ENCODE data around the gene BAZ1A. TPM values are rescaled to one million over a fixed set of nuclear protein-coding genes. Genes with fewer than 3 reads are reported as not detected.

BAZ1A gene
- total RNA-seq, 1 experiment from 2014 or later, result 17.8 TPM

- no CpG with 5 or more reads among the region's 3 CpGs for WGBS (ENCODE audit: extremely low coverage, insufficient read length, low lambda C conversion rate)
- H3K79me2 ChIP-seq (ENCODE audit: insufficient read depth, low read length), result no peaks in the 10 kb centered on the region
- peaks cover 11 to 41% (median 12%) of the 10 kb centered on the region in 3 experiments for H3K36me3 Mint-ChIP-seq (ENCODE audit: insufficient read depth in 1 of 3, low read depth in 3 of 3)
Observed at GRCh38 chr14:34785223-34786006, 89.7 kb downstream of the BAZ1A start.

More at GRCh38 chr14:34785223-34786006, 89.7 kb downstream of the BAZ1A start:
- H3K4me1 ChIP-seq (ENCODE audit: insufficient read depth, low read length), result no peaks in the 10 kb centered on the region
- no peaks in the 10 kb centered on the region for H4K20me1 ChIP-seq (ENCODE audit: control insufficient read depth, insufficient read depth, insufficient read length)
- H3K4me2 ChIP-seq (ENCODE audit: insufficient read depth, insufficient read length, low read length), result no peak overlapping the region
- TF ChIP-seq, protein P1, sequence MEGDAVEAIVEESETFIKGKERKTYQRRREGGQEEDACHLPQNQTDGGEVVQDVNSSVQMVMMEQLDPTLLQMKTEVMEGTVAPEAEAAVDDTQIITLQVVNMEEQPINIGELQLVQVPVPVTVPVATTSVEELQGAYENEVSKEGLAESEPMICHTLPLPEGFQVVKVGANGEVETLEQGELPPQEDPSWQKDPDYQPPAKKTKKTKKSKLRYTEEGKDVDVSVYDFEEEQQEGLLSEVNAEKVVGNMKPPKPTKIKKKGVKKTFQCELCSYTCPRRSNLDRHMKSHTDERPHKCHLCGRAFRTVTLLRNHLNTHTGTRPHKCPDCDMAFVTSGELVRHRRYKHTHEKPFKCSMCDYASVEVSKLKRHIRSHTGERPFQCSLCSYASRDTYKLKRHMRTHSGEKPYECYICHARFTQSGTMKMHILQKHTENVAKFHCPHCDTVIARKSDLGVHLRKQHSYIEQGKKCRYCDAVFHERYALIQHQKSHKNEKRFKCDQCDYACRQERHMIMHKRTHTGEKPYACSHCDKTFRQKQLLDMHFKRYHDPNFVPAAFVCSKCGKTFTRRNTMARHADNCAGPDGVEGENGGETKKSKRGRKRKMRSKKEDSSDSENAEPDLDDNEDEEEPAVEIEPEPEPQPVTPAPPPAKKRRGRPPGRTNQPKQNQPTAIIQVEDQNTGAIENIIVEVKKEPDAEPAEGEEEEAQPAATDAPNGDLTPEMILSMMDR (conservative IDR thresholded peaks at IDR 0.05), result no peak
- H3K23ac ChIP-seq (ENCODE audit: insufficient read length, low read depth, low read length), result no peak overlapping the region
- no peak overlapping the region for H4K91ac ChIP-seq (ENCODE audit: insufficient read length, low read depth, low read length)
- no peak for DNase-seq
- H3K14ac ChIP-seq (ENCODE audit: insufficient read depth, low read length), result no peak overlapping the region
- H3K9me3 ChIP-seq (ENCODE audit: control insufficient read depth, low read depth, low read length), result no peaks in the 10 kb centered on the region
- no peaks in the 10 kb centered on the region for H3K9me3 Mint-ChIP-seq
- H3K23me2 ChIP-seq (ENCODE audit: insufficient read length, low read depth, low read length, poor library complexity, severe bottlenecking), result no peaks in the 10 kb centered on the region
- no peak overlapping the region for H2BK12ac ChIP-seq (ENCODE audit: insufficient read length, low read depth, low read length)
- H2BK15ac ChIP-seq (ENCODE audit: low read depth, low read length), result no peak overlapping the region
- H3K9ac ChIP-seq (ENCODE audit: extremely low read depth, insufficient read length, low read length), result no peak overlapping the region
- H3T11ph ChIP-seq (ENCODE audit: low read length), result no peak overlapping the region
- no peaks in the 10 kb centered on the region for H3K27me3 Mint-ChIP-seq (ENCODE audit: low read depth)
- no peaks in the 10 kb centered on the region for H3K27me3 ChIP-seq (ENCODE audit: insufficient read depth, low read length)
- no peak overlapping the region for H2BK5ac ChIP-seq (ENCODE audit: insufficient read length, low read length)
- H3K4me3 Mint-ChIP-seq, result no peak overlapping the region
- H2BK120ac ChIP-seq (ENCODE audit: low read depth, low read length, poor library complexity, severe bottlenecking), result no peak overlapping the region
- H3K4me1 Mint-ChIP-seq, result no peaks in the 10 kb centered on the region
- H3K27ac ChIP-seq (ENCODE audit: insufficient read length, low read depth, low read length), result no peak overlapping the region
- no peak overlapping the region for H2AK5ac ChIP-seq (ENCODE audit: insufficient read length, low read length)
- no peak overlapping the region for H3K18ac ChIP-seq (ENCODE audit: insufficient read length, low read depth, low read length)
- H2BK20ac ChIP-seq (ENCODE audit: low read depth, low read length, poor library complexity, severe bottlenecking), result no peak overlapping the region
- no peak overlapping the region for H4K5ac ChIP-seq (ENCODE audit: insufficient read length, low read depth, low read length)
- H3K79me1 ChIP-seq (ENCODE audit: insufficient read depth, low read depth, low read length, poor library complexity, severe bottlenecking), result no peaks in the 10 kb centered on the region
- no peak overlapping the region for H3K56ac ChIP-seq (ENCODE audit: insufficient read length, low read depth, low read length)
- no peak overlapping the region for H2AFZ ChIP-seq (ENCODE audit: low read length)
- H3K4ac ChIP-seq (ENCODE audit: low read depth, low read length), result no peak overlapping the region
- H3K27ac Mint-ChIP-seq, result no peak overlapping the region
- no peak overlapping the region for H4K8ac ChIP-seq (replicated peaks; ENCODE audit: insufficient read length, low read depth, low read length)
